RPMI8226 (cell line): ENCODE results near the gene ZNF219.
A peak's percentile ranks its signal among the peaks of the same experiment; 100 is the strongest.

ENCODE experiments used
- DNase-seq: peaks from one replicate; pipeline ENCODE4 v3.0.0-alpha.2; 2015

ZNF219 gene

DNA sequence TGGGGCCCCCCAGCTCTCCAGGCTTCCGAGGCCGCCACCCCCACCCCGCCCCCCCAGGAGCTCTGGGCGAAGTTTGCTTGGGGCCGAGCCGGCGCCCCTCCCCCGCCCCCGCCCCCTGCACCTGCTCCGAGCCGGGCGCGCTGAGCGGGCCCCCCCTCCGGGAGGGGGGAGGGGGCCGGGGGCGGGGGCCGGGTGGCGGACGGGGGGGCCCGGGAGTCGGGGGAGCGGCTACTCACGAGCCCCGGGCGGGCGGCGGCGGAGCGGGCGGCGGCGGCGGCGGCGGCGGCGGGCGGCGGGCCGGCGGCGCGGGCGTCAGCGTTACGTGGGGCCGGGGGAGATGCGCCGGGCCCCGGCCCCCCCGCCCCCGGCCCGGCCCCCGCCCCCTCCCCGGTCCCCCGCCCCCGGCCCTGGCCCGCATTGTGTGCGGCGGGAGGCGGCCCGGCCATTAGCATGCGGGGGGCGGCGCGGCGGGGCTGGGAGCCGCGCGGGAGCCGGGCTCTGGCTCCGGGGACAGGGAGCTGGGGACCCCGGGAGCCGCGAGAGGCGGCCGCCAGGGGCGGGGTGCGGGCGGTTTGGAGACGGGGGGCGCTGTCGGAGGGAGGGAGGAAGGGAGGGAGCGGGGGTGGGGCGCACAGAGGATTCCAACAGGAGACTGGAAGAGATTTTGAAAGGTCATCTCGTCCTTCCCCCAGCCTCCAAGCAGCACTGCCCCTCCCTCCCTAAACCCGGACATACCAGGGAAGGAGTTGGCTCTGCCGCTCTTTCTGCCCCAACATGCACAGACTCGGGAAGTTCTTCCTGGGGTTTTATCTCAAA is at the start of gene ZNF219:
ZNF219 (minus strand) TSS at position 580 of the 816 bp plus-strand sequence. CDS start 5,064 bp downstream, outside the sequence.
- DNase-seq = no peak

DNA sequence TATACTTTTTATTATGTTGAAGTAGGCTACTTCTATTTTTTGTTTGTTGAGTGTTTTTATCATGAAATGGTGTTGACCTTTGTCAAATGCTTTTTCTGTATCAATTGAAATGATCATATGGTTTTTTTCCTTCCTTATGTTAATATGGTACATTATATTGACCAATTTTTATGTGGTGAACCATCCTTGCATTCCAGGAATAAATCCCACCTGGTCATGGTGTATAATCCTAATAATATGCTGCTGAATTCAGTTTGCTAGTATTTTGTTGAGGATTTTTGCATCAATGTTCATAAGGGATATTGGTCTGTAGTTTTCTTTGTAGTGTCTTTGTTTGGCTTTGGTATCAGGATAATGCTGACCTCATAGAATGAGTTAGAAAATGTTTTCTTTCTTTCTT is 47.0 kb upstream of the ZNF219 start:
- no peak for DNase-seq

DNA sequence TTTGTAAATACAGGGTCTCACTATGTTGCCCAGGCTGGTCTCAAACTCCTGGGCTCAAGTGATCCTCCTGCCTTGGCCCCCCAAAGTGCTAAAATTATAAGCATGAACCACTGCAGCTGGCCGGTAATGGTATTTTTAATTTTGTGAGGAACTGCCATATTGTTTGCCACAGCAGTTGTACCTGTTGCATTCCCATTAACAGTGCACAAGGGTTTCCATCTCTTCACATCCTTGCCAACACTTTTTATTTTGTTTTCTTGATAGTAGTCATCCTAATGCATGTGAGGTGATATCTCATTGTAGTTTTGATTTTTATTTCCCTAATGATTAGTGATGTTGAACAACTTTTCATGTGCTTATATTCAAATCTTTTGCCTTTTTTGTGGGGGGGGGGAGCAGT is 43.9 kb upstream of the ZNF219 start:
- DNase-seq = no peak

DNA sequence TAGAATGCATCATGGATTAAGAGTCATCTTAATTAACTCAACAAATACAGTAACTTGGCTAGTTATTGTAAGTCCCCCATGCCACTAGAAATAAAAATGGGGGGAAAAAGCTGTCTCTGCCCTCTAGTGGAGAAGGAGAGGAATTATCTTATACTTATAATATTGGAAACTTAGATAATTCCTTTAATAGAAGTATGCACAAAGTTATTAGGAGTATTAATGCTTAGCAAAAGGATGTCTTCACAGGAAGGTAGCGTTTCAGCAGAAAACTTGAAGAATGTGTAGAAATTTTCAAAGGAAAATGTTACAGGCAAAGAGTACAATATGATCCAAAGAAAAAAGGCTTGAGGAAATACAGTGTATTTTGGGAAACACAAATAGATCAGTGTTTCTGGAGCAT is 37.6 kb upstream of the ZNF219 start:
- DNase-seq = no peak

DNA sequence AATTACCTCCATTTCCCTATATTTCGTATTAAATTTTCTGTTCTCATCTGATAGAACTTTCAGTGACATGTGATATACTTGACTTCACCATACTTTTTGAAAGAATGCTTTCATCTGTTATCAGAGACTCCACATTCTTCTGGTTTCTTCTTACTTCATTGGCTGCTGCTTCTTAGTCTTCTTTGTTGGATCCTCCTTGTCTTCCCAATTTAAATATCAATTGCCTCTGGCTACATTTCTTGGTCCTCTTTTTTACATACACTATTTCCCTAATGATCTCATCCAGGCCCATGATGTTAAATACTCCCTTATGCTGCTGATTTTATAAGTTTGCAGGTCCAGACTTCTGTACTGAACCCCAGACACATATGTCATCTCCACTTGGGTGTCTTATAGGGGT is 35.4 kb upstream of the ZNF219 start:
- DNase-seq = no peak

DNA sequence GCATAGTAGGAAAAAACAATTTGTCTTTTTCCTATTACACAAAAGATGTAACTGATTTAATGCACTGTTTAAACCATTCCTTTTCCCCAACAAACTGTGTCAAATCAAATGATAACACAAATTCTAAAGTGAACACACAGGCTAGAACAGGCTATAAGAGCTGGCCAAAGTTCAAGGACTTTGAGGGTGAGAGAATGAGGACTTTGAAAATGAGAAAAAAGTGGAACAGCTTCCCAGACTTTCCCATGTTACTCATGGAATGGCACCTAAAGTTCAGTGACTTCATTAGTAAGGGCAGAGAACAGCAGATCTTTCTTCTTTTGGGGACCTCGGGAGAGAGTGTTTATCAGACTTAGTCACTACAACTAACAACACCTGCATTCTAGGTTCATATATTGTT is 25.0 kb upstream of the ZNF219 start:
- no peak for DNase-seq

DNA sequence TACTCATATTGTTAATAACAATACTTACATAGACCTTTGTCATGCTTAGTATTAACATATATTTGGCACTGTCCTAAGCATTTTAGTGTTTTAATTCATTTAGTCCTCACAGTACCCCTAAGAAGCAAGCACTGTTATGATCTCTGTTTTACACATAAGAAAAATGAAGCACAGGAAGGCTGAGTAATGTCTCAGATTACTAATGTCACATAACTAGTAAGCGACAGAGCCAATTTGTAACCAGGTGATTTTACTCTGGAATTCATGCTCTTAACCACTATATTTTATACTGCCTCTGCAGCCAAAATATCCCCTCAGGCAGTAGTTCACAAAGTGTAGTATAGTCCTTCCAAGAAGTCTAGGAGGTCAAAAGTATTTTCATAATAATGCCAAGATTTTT is 22.7 kb upstream of the ZNF219 start:
- no peak for DNase-seq

DNA sequence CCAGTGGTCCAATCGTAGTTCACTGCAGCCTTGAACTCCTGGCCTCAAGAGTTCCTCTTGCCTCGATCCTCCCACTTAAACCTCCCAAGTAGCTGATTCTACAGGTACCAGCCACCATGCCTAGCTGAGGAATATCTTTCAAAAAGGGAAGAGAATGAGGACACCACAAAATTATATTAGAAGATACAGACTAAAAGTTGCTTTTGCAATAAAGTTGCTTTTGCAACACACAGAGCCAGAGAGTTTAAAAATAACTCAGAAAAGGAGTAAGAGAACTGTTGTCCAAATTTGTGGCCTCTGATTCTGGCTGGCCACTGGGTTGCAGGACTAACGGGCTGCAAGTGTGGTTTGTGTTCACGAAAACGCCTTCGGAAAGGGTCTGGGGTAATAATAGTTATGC is 22.2 kb upstream of the ZNF219 start:
- no peak for DNase-seq

DNA sequence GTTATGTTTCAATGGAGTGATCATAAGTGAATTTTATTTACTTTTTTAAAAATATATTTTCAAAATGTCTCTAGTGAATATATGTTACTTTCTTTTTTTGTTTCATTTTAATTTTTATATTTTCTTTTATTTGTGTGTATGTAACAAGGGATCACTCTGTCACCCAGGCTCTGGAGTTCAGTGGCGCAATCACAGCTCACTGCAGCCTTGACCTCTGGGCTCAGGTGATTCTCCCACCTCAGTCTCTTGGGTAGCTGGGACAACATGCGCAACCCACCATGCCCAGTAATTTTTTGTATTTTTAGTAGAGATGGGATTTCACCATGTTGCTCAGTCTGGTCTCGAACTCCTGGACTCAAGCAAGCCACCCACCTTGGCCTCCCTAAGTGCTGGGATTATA is 20.5 kb upstream of the ZNF219 start:
- DNase-seq = no peak

DNA sequence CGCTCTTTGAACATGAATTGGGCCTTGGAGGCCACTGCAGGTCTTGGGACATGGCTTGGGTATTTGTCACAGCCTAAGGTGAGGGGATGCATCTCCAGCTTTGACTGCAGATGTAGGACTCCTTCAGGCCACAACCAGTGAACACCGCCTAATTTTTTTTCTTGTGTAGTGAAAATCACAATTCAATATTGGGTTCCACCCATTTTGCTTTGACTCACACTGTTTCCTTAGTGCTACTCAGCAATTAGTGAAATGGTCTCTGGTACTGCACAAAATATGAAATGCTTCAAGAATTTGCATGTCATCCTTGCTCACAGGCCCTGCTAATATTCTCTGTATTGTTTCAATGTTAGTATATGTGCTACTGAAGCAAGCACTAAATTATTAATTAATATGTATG is 14.9 kb upstream of the ZNF219 start:
- DNase-seq = no peak

DNA sequence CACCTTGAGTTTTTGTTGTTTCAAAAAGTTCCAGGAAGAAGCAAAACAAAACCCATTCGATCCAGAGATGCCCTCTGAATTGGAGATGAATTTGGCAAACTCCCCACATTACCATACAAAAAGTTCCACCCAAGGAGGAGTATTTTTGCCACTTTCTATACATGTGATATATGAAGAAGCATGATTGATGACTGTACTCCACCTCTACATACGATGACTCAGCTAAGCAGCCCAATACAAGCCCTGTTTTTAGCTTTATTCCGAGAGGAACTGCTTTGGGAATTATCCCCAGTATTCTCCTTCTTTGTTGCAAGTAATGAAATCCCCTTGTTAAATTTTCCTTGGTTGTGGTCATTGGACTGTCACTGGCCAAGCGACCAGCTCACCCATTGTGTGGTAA is 13.8 kb upstream of the ZNF219 start:
- DNase-seq = no peak

DNA sequence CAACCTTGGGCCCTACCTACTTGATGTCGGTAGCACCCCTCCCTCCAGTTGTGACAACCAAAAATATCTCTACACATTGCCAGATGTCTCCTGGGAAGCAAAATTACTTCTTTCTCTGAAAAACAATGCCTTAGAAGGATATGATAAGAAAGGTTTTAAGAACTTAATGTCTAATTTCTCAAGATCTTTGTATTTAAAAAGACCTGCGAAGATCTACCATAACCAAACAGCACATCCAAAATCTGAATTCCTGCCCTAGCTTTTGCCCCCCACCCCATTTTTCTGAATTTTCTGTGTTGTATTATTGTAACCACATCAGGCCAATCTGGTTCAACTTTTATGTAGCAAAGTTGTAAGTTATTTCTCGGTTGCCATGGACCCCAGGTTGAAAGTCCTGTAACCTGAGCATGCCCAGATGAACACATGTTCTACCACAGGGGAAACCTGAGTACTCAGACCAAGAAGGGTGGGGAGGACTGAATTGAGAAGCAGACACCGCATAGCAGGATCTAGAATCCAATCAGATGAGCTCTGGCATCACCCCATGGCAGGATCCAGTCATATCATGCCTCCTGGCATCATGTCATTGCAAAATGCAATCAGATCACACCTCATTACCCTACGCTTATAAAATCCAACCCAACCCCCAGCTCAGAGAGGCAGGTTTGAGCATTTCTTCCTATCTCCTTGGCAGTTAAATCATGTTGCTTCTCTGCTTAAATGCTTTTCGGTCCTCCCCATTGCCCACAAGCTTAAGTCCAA is 11.1 kb upstream of the ZNF219 start:
- DNase-seq = no peak

DNA sequence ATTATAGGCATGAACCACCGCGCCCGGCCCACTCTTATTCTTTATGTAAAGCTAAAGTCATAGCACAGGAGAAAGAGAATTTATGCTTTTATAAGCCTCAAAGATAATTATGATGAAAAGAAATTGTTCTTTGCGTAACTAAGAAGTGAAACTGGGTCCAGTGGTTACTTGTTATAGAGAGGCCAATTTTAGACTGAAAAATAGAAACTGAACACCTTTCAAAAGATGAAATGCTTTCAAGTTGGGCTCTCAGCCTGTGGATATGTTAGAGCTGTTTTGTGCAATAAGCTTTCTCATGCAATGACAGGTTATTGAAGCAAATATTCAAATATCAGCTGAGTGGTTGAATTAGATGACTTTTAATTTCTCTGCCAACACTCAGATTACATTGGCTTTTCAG is 10.3 kb upstream of the ZNF219 start:
- no peak for DNase-seq

DNA sequence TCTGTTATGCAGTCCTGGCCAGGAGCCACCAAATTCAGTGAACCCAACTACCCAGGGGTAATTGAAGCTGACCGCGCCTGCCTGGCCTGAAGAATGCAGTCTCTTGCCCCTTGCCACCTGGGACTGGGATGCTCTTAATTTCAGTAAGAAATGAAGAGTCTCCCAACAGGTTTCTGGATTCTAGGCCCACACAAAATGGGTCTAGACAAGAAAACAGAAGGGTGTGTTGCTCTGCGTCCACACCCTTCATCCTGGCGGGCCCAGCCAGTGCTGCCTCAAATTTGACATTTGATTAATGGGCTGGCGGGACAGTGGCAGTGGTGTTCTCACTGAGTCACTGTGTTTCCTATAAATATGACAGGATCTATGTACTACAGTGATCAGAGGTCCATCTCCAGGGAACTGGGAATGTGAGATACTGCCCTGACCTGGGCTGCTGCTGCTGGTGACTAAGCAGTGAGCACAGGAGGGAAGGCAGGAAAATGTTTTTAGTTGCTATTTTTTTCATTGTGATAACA is 8.9 kb upstream of the ZNF219 start:
- peak; percentile 58 for DNase-seq

DNA sequence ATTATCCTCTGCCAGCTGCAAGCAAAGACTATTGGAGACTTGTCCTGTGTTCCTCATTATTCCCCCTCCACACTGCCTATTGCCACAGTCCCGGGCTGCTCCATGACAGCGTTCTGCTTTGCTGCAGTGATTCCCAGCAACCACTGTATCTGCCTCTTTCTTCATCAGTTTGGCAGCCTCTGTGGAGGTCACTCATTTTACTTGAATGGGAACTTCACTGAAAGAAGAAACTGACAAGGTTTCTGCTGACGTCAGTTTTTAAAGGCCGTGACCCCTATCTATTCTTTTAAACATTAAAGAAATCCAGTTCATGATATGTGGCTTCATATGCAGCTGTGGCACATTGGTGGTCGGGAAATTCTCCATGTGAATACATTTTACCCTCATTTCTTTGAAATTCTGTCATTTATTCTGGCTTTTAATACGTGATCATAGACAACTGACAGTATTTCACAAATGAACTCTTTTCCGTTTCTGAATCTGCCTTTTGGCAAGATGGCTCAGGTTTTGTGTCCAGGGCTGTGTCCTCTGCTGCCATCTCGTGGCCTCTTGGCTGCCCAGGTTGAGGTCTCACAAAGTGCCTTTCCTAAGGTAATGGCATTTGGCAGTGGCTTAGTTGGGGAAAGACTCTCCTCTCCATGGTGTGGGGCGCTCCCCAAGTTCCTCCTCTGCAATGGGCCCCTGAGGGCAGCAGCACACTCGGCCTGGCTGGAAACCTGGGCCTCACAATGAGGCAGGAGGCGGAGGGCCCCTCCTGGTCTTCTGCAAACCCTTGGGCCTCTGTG is 8.2 kb upstream of the ZNF219 start:
- peak; percentile 79 for DNase-seq

DNA sequence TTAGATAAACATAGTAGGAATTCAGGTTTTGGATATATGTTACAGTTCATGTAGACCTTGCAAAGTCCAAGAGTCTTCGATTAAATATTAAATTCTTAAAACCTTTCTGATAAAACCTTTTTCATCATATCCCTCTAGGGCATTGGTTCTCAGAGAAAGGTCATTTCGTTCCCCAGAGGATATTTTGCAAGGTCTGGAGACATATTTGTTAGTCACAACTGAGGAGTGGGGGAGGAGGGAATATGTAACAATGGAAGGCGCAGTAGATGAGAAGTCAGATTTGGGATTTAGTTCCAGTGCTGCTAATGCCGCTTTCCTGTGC is 7.7 kb upstream of the ZNF219 start:
- no peak for DNase-seq

DNA sequence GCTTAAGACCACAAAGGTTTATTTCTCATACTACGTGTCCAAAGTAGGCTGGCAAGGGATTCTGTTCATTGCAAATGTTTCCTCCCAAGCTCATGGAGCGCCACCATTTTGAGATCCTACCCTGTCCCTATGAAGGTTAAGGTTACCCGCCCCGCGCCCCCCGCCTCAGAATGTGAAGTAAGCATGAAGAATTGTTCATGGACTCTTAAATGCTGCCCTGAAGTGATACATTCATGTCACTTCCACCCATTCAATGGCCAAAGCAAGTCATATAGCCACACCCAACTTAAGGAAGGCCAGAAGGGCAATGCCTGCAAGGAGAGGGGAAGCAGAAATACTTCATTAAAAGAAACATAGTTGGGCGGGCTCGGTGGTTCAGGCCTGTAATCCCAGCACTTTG is 6.6 kb upstream of the ZNF219 start:
- DNase-seq = no peak

DNA sequence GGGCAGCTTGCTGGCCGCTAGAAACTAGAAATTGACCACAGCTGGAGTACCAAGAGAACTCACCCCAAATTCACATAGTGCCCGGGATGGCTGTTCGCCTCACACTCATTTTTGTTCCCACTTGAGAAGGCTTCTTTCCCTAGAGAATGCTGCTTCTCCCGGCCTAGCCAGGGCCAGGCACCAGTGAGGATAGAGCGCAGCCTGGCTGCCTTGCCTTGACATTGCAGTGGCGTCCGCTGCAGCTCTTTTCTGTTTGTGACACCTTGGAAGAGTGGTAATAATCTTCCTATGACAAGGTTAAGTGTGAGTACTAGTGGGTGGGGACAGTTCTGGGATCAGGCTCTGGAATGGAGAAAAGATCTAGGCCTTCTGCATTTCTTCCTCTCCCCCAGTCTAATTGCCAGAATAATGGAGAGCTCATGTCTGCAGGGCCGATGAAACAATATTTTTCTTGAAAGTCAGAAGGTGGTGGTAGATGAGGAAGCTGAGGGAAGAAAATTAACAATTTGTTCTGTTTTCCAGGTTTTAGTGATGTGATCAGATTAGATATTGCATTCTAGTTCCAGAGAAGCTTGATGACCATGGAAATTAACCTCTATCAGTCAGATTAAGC is 6.1 kb upstream of the ZNF219 start:
- peak; percentile 62 for DNase-seq

DNA sequence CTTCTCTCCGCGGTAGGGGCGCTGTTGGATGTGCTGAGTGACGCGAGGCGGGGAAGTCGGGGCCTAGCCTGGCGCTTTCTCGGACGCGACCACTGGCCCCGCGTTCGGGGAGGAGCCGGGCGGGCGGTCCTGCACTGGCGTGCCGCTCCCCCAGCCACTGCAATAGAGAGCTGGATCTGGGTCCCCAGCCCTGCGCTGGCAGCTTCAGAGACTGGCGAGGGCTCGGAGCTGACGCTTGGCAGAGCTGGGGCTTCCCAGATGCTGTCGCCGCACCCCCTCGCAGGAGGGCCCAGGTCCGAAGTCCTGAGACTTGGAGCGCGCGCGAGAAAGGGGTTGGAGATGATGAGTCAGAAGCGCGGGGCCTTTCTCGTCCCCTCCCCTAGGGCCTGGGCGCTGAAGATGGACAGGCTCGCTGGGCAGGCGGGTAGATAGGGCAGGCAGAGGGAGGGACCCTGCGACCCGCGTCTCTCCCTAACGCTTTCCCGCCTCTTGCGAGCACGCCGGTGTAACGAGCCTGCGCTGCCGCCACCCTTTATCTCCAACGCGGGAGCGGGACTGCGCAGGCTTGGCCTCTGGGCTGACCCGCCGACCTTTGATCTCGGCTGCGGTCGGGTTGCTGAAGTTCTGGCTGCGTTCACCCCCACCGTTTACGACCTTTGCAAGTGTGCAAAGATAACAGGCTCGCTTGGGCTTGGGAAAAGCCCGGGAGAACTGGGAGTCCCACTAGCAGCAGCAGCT is 5.4 kb upstream of the ZNF219 start:
- peak; percentile 93 for DNase-seq

DNA sequence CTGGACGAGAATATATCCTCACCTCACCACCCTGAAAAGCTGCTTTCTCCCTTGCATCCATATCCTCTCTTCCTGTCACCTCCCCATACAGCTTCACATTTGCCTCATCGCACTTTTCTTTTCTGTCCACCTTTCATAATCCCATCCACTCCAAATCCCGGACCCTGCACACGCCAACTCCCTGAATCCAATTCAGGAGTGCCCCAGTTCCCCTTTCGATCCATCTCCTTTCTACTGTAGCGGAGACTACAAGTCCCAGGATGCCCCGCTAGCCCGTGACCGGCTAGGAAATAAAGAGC is 4.9 kb upstream of the ZNF219 start:
- DNase-seq = no peak

DNA sequence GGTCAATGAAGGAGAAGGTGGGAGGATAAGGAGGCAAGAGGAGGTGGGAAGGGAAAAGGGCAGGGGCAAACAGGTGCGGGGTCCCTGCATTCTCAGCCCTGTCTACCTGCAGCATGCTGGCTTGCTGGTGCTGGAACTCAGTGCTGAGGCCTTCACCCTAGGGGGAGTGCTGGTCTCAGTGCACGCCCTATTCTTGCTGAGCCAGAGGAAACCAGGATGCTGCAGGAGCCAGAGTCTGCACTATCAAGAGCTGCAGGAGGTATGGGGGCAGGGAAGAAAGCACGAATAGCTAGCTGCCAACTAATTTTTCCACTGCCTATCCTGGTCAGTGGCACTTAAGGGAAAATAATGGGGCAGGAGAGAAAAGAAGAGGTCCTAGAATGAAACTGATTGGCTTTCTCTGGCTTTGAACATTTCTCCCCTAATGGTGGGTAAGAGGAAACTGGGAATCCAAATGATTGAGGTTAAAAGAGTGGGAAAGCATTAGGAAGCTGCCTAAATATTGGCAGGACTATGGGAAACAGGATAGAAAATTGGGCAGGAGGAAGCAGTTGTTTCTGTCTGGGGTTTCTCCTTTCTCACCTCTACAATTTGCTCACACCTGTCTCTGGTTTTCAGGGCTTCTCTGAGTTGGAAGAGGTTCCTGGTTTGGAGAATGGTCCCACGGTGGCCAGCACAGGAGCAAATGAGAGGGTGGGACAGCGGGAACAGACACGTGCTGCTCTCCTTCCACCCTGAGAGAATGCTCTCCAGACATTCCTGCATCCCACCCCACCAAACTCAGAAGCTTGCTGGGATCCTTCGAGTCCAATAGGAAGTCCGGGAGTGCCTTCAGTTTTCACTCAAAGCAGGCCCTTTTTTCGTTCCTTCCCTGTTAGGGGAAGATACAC is 4.3 kb upstream of the ZNF219 start:
- peak; percentile 62 for DNase-seq
